ENCODE measurements around the gene ELF1.

DNA sequence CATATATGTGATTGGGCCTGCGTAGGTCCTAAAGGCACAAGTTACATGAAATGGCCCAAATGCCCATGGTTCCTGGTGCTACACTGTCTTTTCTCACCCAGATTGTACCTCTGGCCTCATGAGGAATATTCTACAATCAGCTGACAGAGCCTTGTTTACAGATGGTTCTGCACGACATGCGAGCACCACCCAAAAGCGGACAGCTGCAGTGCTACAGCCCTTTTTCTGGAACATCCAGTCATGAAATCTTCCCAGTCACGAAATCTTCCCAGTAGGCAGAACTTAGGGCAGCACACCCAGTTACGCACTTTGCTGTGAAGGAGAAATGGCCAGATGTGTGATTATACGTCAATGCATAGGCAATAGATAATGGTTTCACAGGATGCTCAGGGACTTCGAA lies 7.7 kb upstream of the ELF1 start:
- TF ChIP-seq POLR2AphosphoS5 (IDR thresholded peaks at IDR 0.05) (no peak), POLR2A (IDR thresholded peaks at IDR 0.05) (no peak)
- TF ChIP-seq, protein P1, sequence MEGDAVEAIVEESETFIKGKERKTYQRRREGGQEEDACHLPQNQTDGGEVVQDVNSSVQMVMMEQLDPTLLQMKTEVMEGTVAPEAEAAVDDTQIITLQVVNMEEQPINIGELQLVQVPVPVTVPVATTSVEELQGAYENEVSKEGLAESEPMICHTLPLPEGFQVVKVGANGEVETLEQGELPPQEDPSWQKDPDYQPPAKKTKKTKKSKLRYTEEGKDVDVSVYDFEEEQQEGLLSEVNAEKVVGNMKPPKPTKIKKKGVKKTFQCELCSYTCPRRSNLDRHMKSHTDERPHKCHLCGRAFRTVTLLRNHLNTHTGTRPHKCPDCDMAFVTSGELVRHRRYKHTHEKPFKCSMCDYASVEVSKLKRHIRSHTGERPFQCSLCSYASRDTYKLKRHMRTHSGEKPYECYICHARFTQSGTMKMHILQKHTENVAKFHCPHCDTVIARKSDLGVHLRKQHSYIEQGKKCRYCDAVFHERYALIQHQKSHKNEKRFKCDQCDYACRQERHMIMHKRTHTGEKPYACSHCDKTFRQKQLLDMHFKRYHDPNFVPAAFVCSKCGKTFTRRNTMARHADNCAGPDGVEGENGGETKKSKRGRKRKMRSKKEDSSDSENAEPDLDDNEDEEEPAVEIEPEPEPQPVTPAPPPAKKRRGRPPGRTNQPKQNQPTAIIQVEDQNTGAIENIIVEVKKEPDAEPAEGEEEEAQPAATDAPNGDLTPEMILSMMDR (IDR thresholded peaks at IDR 0.05) = no peak
